NCI-H2227 treated with DMSO at 0.1 percent for 48 hours (cell line): ENCODE data around the gene BNIP3.

ENCODE experiments used
- DNase-seq: peaks from one replicate; lab custom pipeline; 2025; lab: John Stamatoyannopoulos, UW

The BNIP3 gene

GRCh38 chr10:131949041-131949862 lies 32.5 kb downstream of the BNIP3 start:
- no peak for DNase-seq

- no peak for DNase-seq
These were observed 33.2 kb downstream of the BNIP3 start for GRCh38 chr10:131948501-131948900.

GRCh38 chr10:131947631-131948347 lies 33.9 kb downstream of the BNIP3 start:
- DNase-seq: no peak

- no peak for DNase-seq
These were observed 34.8 kb downstream of the BNIP3 start for GRCh38 chr10:131946880-131947279.

GRCh38 chr10:131946321-131946751 lies 35.4 kb downstream of the BNIP3 start:
- no peak for DNase-seq

- DNase-seq: no peak
These were observed 36.6 kb downstream of the BNIP3 start for GRCh38 chr10:131944976-131945695.

- no peak for DNase-seq
These were observed 37.3 kb downstream of the BNIP3 start for GRCh38 chr10:131944412-131944811.

- no peak for DNase-seq
These were observed 38.5 kb downstream of the BNIP3 start for GRCh38 chr10:131943021-131943814.

GRCh38 chr10:131942455-131942854 lies 39.3 kb downstream of the BNIP3 start:
- DNase-seq: no peak

GRCh38 chr10:131938681-131939080 lies 43.0 kb downstream of the BNIP3 start:
- DNase-seq: no peak

GRCh38 chr10:131937836-131938235 lies 43.9 kb downstream of the BNIP3 start:
- DNase-seq: no peak

- no peak for DNase-seq
These were observed 45.0 kb downstream of the BNIP3 start for GRCh38 chr10:131936736-131937135.

GRCh38 chr10:131936294-131936693 lies 45.4 kb downstream of the BNIP3 start:
- no peak for DNase-seq

- DNase-seq: no peak
These were observed 46.5 kb downstream of the BNIP3 start for GRCh38 chr10:131935260-131935659.

GRCh38 chr10:131934769-131935168 lies 47.0 kb downstream of the BNIP3 start:
- DNase-seq: no peak

- no peak for DNase-seq
These were observed 48.0 kb downstream of the BNIP3 start for GRCh38 chr10:131933696-131934086.

GRCh38 chr10:131933016-131933695 lies 48.6 kb downstream of the BNIP3 start:
- DNase-seq: no peak

GRCh38 chr10:131931981-131932380 lies 49.7 kb downstream of the BNIP3 start:
- DNase-seq: no peak

GRCh38 chr10:131930586-131931330 lies 51.0 kb downstream of the BNIP3 start:
- no peak for DNase-seq

- DNase-seq: no peak
These were observed 51.6 kb downstream of the BNIP3 start for GRCh38 chr10:131930150-131930549.
